Esophagus muscularis mucosa (tissue), 4 donors: ENCODE measurements around the gene CYBRD1. TPM values are rescaled to one million over a fixed set of nuclear protein-coding genes. Genes with fewer than 3 reads are reported as not detected.
"Not testable (repeated sequence)": the region's sequence is repeated elsewhere in the genome, so short reads cannot be mapped to it uniquely, and the experiment has no call there.

Experiments
- DNase-seq: peaks from one replicate; pipeline ENCODE4 v3.0.0-alpha.2; 2017; ENCODE audit errors: extremely low spot score
- H3K27ac ChIP-seq, 4 donors: fragments of 200-600 bp; sonication (generic); replicated peaks in 1 of 4; 1 replicate in 3 of 4; 2 replicates in 1 of 4; pipeline ENCODE4 v1.5.1; 2016 to 2019; ENCODE audit warnings: mild to moderate bottlenecking in 1 of 4
- H3K27me3 ChIP-seq, 4 donors: fragments of 200-600 bp; sonication (generic); one replicate each; pipeline versions ENCODE4 v1.5.1 to v1.6.0; 2016 to 2019
- H3K36me3 ChIP-seq, 4 donors: fragments of 200-600 bp; sonication (generic); one replicate each; pipeline ENCODE4 v1.5.1; 2016 to 2019
- H3K4me1 ChIP-seq, 4 donors: fragments of 200-600 bp; sonication (generic); one replicate each; pipeline ENCODE4 v1.5.1; 2016 to 2019
- H3K4me3 ChIP-seq, 4 donors: fragments of 200-600 bp; sonication (generic); 1 replicate in 2 of 4; 2 replicates in 2 of 4; pipeline ENCODE4 v1.5.1; 2016 to 2019; ENCODE audit warnings: mild to moderate bottlenecking in 4 of 4, moderate library complexity in 1 of 4
- H3K9me3 ChIP-seq, 4 donors: fragments of 200-600 bp; sonication (generic); 1 replicate in 3 of 4; 2 replicates in 1 of 4; pipeline ENCODE4 v1.5.1; 2016 to 2019
- EP300 ChIP-seq: sonication (generic); formaldehyde crosslinking; IDR thresholded peaks from one replicate; pipeline ENCODE4 v1.6.1; 2017; ENCODE audit warnings: antibody characterized with exemption
- POLR2A ChIP-seq: fragments of 450-650 bp; IDR thresholded peaks from one replicate; pipeline ENCODE4 v1.6.1; 2017; ENCODE audit warnings: antibody characterized with exemption, moderate library complexity, mild to moderate bottlenecking, low read depth
- POLR2AphosphoS5 ChIP-seq, 2 donors: sonication (generic); formaldehyde crosslinking; IDR thresholded peaks; one replicate each; pipeline ENCODE4 v1.6.1; 2017; ENCODE audit warnings: antibody characterized with exemption in 2 of 2
- WGBS: methylation state at CpG from one replicate; pipeline ENCODE4 v1.1.5; 2018; 5-methylcytosine and 5-hydroxymethylcytosine counted together
- intact Hi-C: fragments of 100-400 bp; cut with DNase I; formaldehyde crosslinking; loops from one replicate; pipeline ENCODE4 v1.15.1; 2023
- total RNA-seq, 4 donors: library from RNA; depleted of rRNA; stranded (reverse); fragments of >200 nt; gene quantifications; one replicate each; pipeline versions ENCODE4 v1.1.0 to v1.2.1, GENCODE V29; 2016
- TF ChIP-seq, protein P1 (sequence below), 3 experiments: fragments of 200-600 bp in 2 of 3; fragments of 450-650 bp in 1 of 3; sonication (generic) in 2 of 3; IDR thresholded peaks; one replicate each; pipeline ENCODE4 v1.5.1; 2017 to 2019; ENCODE audit warnings: antibody characterized with exemption in 3 of 3, mild to moderate bottlenecking in 2 of 3, moderate library complexity in 1 of 3

The CYBRD1 gene
- total RNA-seq, 4 donors from 2014 or later, result 133 to 281 (median 197) TPM

DNA sequence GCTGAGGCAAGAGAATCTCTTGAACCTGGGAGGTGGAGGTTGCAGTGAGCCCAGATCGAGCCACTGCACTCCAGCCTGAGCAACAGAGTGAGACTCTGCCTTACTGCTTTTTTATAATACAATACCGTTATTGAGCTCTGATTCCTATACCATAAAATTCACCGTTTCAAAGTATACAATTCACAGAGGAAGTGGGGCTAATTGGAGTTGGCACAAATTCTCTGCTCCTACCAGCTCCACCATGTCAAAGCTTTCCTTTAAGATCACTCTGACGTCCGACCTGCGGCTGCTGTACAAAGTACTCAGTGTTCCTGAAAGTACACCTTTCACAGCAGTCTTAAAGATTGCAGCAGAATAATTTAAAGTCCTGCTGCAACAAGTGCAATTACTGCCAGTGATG, 29.6 kb upstream of the CYBRD1 start:
- intact Hi-C loops, result no loop called here
- Histone ChIP-seq H3K9me3 (no peaks in the 10 kb centered on the region), H3K36me3 (no peaks in the 10 kb centered on the region), H3K4me3 (no peak overlapping the region), H3K27me3 (no peaks in the 10 kb centered on the region), H3K4me1 (no peaks in the 10 kb centered on the region), H3K27ac (no peak overlapping the region)
- no peak for TF ChIP-seq POLR2A
- TF ChIP-seq EP300, result no peak
- no peak for TF ChIP-seq POLR2AphosphoS5 (IDR thresholded peaks at IDR 0.05)
- TF ChIP-seq, protein P1, sequence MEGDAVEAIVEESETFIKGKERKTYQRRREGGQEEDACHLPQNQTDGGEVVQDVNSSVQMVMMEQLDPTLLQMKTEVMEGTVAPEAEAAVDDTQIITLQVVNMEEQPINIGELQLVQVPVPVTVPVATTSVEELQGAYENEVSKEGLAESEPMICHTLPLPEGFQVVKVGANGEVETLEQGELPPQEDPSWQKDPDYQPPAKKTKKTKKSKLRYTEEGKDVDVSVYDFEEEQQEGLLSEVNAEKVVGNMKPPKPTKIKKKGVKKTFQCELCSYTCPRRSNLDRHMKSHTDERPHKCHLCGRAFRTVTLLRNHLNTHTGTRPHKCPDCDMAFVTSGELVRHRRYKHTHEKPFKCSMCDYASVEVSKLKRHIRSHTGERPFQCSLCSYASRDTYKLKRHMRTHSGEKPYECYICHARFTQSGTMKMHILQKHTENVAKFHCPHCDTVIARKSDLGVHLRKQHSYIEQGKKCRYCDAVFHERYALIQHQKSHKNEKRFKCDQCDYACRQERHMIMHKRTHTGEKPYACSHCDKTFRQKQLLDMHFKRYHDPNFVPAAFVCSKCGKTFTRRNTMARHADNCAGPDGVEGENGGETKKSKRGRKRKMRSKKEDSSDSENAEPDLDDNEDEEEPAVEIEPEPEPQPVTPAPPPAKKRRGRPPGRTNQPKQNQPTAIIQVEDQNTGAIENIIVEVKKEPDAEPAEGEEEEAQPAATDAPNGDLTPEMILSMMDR (IDR thresholded peaks at IDR 0.05), result no peak
- 85% methylated on average over 6 of the region's 6 CpGs for WGBS
- no peak for DNase-seq

DNA sequence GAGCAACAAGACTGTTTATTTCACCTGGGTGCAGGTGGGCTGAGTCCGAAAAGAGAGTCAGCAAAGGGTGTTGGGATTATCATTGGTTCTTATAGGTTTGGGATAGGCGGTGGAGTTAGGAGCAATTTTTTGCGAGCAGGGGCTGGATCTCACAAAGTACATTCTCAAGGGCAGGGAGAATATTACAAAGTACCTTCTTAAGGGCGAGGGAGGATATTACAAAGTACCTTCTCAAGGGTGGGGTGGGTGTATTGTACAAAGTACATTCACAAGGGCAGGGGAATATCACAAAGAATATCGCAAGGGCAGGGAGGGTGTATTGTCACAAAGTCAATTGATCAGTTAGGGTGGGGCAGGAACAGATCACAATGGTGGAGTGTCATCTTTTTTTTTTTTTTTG, 24.6 kb upstream of the CYBRD1 start:
- H3K36me3 ChIP-seq, DNase-seq, H3K4me3 ChIP-seq, H3K9me3 ChIP-seq, intact Hi-C loops, H3K27me3 ChIP-seq, H3K27ac ChIP-seq, H3K4me1 ChIP-seq: not testable (repeated sequence)
- 95% methylated on average over 5 of the region's 5 CpGs for WGBS

DNA sequence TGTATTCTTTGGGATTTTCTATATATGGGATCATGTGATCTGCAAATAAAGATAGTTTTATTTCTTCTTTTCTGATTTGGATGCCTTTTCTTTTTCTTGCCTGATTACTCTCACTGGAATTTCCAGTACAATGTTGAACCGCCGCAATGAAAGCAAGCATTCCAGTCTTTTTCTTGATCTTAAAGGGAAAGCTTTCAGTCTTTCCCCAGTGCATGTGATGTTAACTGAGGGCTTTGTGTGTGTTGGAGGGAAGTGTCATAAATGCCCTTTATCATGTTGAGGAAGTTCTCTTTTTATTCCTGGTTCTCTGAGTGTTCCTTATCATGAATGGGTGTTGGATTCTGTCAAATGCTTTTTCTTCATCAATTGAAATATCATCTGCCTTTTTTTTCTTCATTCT, 16.9 kb upstream of the CYBRD1 start:
- Histone ChIP-seq H3K27ac (no peak overlapping the region), H3K4me1 (no peaks in the 10 kb centered on the region), H3K4me3 (no peak overlapping the region), H3K9me3 (no peaks in the 10 kb centered on the region), H3K27me3 (no peaks in the 10 kb centered on the region), H3K36me3 (no peaks in the 10 kb centered on the region)
- intact Hi-C loops, result no loop called here
- DNase-seq, result no peak
- TF ChIP-seq POLR2A (no peak), POLR2AphosphoS5 (IDR thresholded peaks at IDR 0.05) (no peak), EP300 (no peak)
- TF ChIP-seq, protein P1 (IDR thresholded peaks at IDR 0.05), result no peak
- WGBS, result 24% methylated on average over 2 of the region's 2 CpGs

DNA sequence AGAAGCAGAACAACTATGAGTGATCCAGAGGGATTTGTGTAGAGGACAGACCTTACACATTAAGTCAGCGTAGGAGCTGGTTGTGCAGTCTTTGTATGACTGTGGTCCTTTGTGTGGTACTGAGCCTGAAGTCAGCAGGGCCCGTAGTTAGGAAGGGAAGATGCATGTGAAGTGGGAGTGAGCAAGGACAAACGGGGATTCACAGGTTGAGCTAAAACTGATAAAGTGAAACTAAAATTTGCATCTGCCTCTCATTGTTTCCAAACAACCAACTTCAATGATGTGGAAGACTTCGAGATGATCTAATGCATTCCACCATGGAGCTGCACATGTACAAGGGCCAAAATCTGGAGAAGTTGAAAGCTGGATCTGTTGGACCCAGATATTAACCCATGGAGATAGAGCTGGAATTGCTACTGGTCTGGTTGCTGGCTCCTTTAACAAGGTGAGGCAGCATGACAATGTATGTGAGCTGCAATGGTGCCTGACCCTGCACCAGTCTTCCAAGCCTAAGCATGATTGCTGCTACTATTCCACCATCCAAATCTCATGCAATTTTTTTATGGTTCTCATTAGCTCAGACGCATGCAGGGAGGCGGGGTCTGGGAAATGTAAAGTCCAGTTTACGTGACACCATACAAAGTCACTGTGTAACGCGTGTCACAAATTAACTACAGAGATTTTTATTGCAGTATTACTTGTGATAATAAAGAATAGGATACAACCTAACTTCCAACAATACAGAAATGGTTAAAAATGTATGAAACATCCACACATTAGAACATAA, 12.1 kb upstream of the CYBRD1 start:
- no peak for DNase-seq
- Histone ChIP-seq H3K36me3 (no peaks in the 10 kb centered on the region), H3K27ac (no peak overlapping the region), H3K4me3 (no peak overlapping the region), H3K27me3 (no peaks in the 10 kb centered on the region), H3K9me3 (no peaks in the 10 kb centered on the region), H3K4me1 (no peaks in the 10 kb centered on the region)
- WGBS, result 96% methylated on average over 9 of the region's 9 CpGs
- TF ChIP-seq POLR2A, result no peak
- no peak for TF ChIP-seq EP300
- no peak for TF ChIP-seq POLR2AphosphoS5 (IDR thresholded peaks at IDR 0.05)
- TF ChIP-seq, protein P1 (IDR thresholded peaks at IDR 0.05), result no peak
- intact Hi-C loops, result no loop called here

DNA sequence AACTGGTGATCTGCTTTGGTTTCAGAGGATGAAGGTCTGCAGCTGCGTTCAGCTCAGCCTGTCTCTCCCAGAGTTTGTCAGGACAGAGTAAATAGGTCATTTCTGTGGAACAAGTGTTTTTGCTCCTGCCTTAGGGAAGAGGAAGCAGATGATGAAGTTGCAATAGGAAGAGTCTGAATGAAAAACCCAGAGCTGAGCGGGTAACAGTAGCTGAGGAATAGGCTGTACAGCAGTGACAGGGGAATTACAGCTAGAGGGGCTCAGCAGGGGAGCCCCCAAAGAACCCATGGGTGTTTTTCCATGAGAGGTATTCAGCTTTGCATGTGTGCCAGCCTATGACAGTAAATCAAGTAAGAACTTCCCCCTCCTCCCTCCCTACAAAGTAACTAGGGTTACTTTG, 10.3 kb upstream of the CYBRD1 start:
- Histone ChIP-seq H3K9me3 (no peaks in the 10 kb centered on the region), H3K36me3 (no peaks in the 10 kb centered on the region), H3K27ac (no peak overlapping the region), H3K27me3 (no peaks in the 10 kb centered on the region), H3K4me1 (no peaks in the 10 kb centered on the region), H3K4me3 (no peak overlapping the region)
- TF ChIP-seq, protein P1 (IDR thresholded peaks at IDR 0.05), result no peak
- TF ChIP-seq POLR2A (no peak), POLR2AphosphoS5 (IDR thresholded peaks at IDR 0.05) (no peak), EP300 (no peak)
- peak; percentile 19 for DNase-seq
- 63% methylated on average over 2 of the region's 2 CpGs for WGBS
- intact Hi-C loops, result no loop called here
